Tibial nerve (tissue), 4 donors: ENCODE data around the gene TNPO1.

ENCODE experiments used
- EP300 ChIP-seq, 2 donors: sonication (generic); formaldehyde crosslinking; IDR thresholded peaks; one replicate each; pipeline ENCODE4 v1.6.1; 2017; ENCODE audit warnings: antibody characterized with exemption in 2 of 2, mild to moderate bottlenecking in 1 of 2
- TF ChIP-seq, protein P1 (sequence below), 5 experiments: fragments of 200-600 bp in 3 of 5; fragments of 450-650 bp in 2 of 5; sonication (generic) in 3 of 5; IDR thresholded peaks; one replicate each; pipeline ENCODE4 v1.5.1; 2016 to 2019; ENCODE audit warnings: antibody characterized with exemption in 5 of 5, mild to moderate bottlenecking in 3 of 5, moderate library complexity in 2 of 5

DNA sequence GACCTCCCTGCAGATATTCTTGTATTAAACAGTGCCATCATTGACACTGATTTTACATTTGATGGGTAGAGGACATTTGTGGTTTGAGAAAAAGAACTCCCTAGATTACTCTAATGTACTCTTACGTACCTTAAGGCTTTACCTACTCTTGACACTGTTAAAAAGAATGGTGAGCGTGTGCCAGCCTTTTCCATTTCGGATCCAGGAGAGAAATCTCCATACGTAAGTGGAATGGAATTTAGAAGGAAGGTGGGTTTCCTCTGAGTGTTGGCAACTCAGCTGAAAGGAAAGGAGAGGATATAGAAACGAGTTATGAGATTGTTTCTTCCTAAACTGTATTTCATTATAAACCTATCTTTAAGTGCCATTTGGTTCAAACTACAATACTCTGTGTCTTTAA is 40.9 kb downstream of the TNPO1 start:
- TF ChIP-seq EP300 (IDR thresholded peaks at IDR 0.05), result no peak
- TF ChIP-seq, protein P1, sequence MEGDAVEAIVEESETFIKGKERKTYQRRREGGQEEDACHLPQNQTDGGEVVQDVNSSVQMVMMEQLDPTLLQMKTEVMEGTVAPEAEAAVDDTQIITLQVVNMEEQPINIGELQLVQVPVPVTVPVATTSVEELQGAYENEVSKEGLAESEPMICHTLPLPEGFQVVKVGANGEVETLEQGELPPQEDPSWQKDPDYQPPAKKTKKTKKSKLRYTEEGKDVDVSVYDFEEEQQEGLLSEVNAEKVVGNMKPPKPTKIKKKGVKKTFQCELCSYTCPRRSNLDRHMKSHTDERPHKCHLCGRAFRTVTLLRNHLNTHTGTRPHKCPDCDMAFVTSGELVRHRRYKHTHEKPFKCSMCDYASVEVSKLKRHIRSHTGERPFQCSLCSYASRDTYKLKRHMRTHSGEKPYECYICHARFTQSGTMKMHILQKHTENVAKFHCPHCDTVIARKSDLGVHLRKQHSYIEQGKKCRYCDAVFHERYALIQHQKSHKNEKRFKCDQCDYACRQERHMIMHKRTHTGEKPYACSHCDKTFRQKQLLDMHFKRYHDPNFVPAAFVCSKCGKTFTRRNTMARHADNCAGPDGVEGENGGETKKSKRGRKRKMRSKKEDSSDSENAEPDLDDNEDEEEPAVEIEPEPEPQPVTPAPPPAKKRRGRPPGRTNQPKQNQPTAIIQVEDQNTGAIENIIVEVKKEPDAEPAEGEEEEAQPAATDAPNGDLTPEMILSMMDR (IDR thresholded peaks at IDR 0.05), result no peak
